CD4-positive, CD25-positive, alpha-beta regulatory T cell (primary cell): ENCODE measurements around the gene SLC9A8. TPM values are rescaled to one million over a fixed set of nuclear protein-coding genes. Genes with fewer than 3 reads are reported as not detected.

ENCODE experiments used
- ATAC-seq, 2 donors: fragments of 150-1000 bp; cut with Tn5 transposase; one replicate each; pipeline ENCODE4 v1.10.0; 2021; ENCODE audit warnings: low read depth in 2 of 2, moderate number of reproducible peaks in 2 of 2, moderate library complexity in 1 of 2
- DNase-seq, 3 donors: peaks; one replicate each; pipeline versions ENCODE4 v3.0.0 to v3.0.0-alpha.2; 2012 to 2022; ENCODE audit warnings: mixed read lengths in 1 of 3
- H3K27ac ChIP-seq: one replicate; pipeline ENCODE4 v1.7.0; 2013; ENCODE audit warnings: mild to moderate bottlenecking, low read length; ENCODE audit not compliant: insufficient read depth, poor library complexity, severe bottlenecking
- H3K27me3 ChIP-seq: one replicate; pipeline ENCODE4 v1.7.0; 2013; ENCODE audit warnings: low read length; ENCODE audit not compliant: control insufficient read depth, insufficient read depth
- H3K36me3 ChIP-seq: one replicate; pipeline ENCODE4 v1.7.0; 2013; ENCODE audit warnings: mild to moderate bottlenecking, low read length, moderate library complexity; ENCODE audit not compliant: control insufficient read depth, insufficient read depth
- H3K4me1 ChIP-seq: 2 replicates; pipeline ENCODE4 v1.7.0; 2013; ENCODE audit warnings: mild to moderate bottlenecking, low read length; ENCODE audit not compliant: insufficient read depth, control insufficient read depth, poor library complexity, severe bottlenecking
- H3K4me3 ChIP-seq: one replicate; pipeline ENCODE4 v1.7.0; 2013; ENCODE audit warnings: low read depth, mild to moderate bottlenecking, low read length, moderate library complexity
- H3K9me3 ChIP-seq, 2 experiments: 1 replicate in 1 of 2; 2 replicates in 1 of 2; pipeline ENCODE4 v1.7.0; 2013; ENCODE audit warnings: low read length in 2 of 2, mild to moderate bottlenecking in 1 of 2, moderate library complexity in 1 of 2; ENCODE audit not compliant: control insufficient read depth in 2 of 2
- H3K27ac Mint-ChIP-seq, 3 donors: one replicate each; pipeline ENCODE4 v1.8.0; 2020 to 2022; ENCODE audit warnings: mild to moderate bottlenecking in 3 of 3, mixed read lengths in 3 of 3, moderate library complexity in 2 of 3
- H3K27me3 Mint-ChIP-seq: one replicate; pipeline ENCODE4 v1.8.0; 2022; ENCODE audit warnings: mild to moderate bottlenecking, mixed read lengths
- H3K36me3 Mint-ChIP-seq: one replicate; pipeline ENCODE4 v1.8.0; 2020; ENCODE audit warnings: mixed read lengths
- H3K4me1 Mint-ChIP-seq, 4 donors: one replicate each; pipeline ENCODE4 v1.8.0; 2020 to 2022; ENCODE audit warnings: mixed read lengths in 4 of 4, mild to moderate bottlenecking in 1 of 4
- H3K4me3 Mint-ChIP-seq, 4 donors: one replicate each; pipeline ENCODE4 v1.8.0; 2020 to 2022; ENCODE audit warnings: mild to moderate bottlenecking in 4 of 4, mixed read lengths in 4 of 4, moderate library complexity in 3 of 4
- H3K9me3 Mint-ChIP-seq, 7 donors: one replicate each; pipeline ENCODE4 v1.8.0; 2020 to 2022; ENCODE audit warnings: mixed read lengths in 7 of 7, mild to moderate bottlenecking in 3 of 7, moderate library complexity in 2 of 7
- polyA plus RNA-seq, 4 donors: library from polyadenylated mRNA; unstranded; fragments of 300-500 nt; fragmentation: Illumina TruSeq; gene quantifications; one replicate each; pipeline ENCODE4 v1.2.3, GENCODE V29; 2021
- total RNA-seq: library from RNA; stranded (reverse); gene quantifications from one replicate; pipeline ENCODE4 v1.2.3, GENCODE V29; 2022

Gene SLC9A8
- total and polyA plus RNA-seq, 5 donors from 2014 or later, result 4.9 to 47.4 (median 7.0) TPM

GRCh38 chr20:49915380-49916145 lies 102.9 kb downstream of the SLC9A8 start, which contains the start of gene SPATA2:
SPATA2 (minus strand) TSS chr20:49915529; CDS start chr20:49908490, 7,039 bp downstream.
- ATAC-seq (peak; percentile 84 to 86), DNase-seq (peak; percentile 93 to 94 (median 94))
- H3K9me3 Mint-ChIP-seq, result peaks cover 0 to 2% (median 0%) of the 10 kb centered on the region in 7 donors
- Histone ChIP-seq H3K4me3 (peak within 1 kb of the TSS; percentile 88), H3K27me3 (no peaks in the 10 kb centered on the region), H3K27ac (peak within 1 kb of the TSS; percentile 100), H3K4me1 (peaks cover 30% of the 10 kb centered on the region), H3K9me3 (no peaks in the 10 kb centered on the region), H3K36me3 (peaks cover 4% of the 10 kb centered on the region)
- H3K27ac Mint-ChIP-seq, result peak within 1 kb of the TSS; percentile 99 to 100 (median 100)
- peaks cover 10% of the 10 kb centered on the region for H3K27me3 Mint-ChIP-seq
- peaks cover 10 to 41% (median 28%) of the 10 kb centered on the region in 4 donors for H3K4me1 Mint-ChIP-seq
- H3K36me3 Mint-ChIP-seq, result no peaks in the 10 kb centered on the region
- H3K4me3 Mint-ChIP-seq, result peak within 1 kb of the TSS; percentile 97 to 100 (median 98)

GRCh38 chr20:49916146-49917002 lies 103.7 kb downstream of the SLC9A8 start:
- peak overlapping the region; percentile 100 for H3K27ac ChIP-seq
- peaks cover 14% of the 10 kb centered on the region for H3K27me3 Mint-ChIP-seq
- H3K4me1 Mint-ChIP-seq, result peaks cover 10 to 38% (median 27%) of the 10 kb centered on the region in 4 donors
- H3K27ac Mint-ChIP-seq, result peak overlapping the region; percentile 99 to 100 (median 100)
- no peak for ATAC-seq
- peak overlapping the region; percentile 97 to 100 (median 98) for H3K4me3 Mint-ChIP-seq
- no peaks in the 10 kb centered on the region for H3K36me3 Mint-ChIP-seq
- peaks cover 30% of the 10 kb centered on the region for H3K4me1 ChIP-seq
- no peaks in the 10 kb centered on the region for H3K36me3 ChIP-seq
- no peak for DNase-seq
- H3K9me3 Mint-ChIP-seq, result peaks cover 0 to 2% (median 0%) of the 10 kb centered on the region in 7 donors
- H3K9me3 ChIP-seq, result no peaks in the 10 kb centered on the region
- H3K4me3 ChIP-seq, result peak overlapping the region; percentile 88
- no peaks in the 10 kb centered on the region for H3K27me3 ChIP-seq

GRCh38 chr20:49918446-49918845 lies 105.8 kb downstream of the SLC9A8 start:
- H3K36me3 Mint-ChIP-seq, result no peaks in the 10 kb centered on the region
- no peak overlapping the region for H3K4me3 Mint-ChIP-seq
- Histone ChIP-seq H3K27ac (no peak overlapping the region), H3K4me1 (peaks cover 23% of the 10 kb centered on the region), H3K4me3 (no peak overlapping the region), H3K9me3 (no peaks in the 10 kb centered on the region), H3K36me3 (no peaks in the 10 kb centered on the region), H3K27me3 (no peaks in the 10 kb centered on the region)
- peaks cover 0 to 2% (median 0%) of the 10 kb centered on the region in 7 donors for H3K9me3 Mint-ChIP-seq
- H3K27me3 Mint-ChIP-seq, result peaks cover 17% of the 10 kb centered on the region
- no peak for DNase-seq
- H3K27ac Mint-ChIP-seq, result peak overlapping the region in 1 of 3 donors; percentile 68
- H3K4me1 Mint-ChIP-seq, result peaks cover 4 to 27% (median 20%) of the 10 kb centered on the region in 4 donors
- ATAC-seq, result no peak

- DNase-seq (no peak), ATAC-seq (no peak)
- Mint-ChIP-seq H3K27ac (no peak overlapping the region), H3K4me3 (peak overlapping the region in 1 of 4 donors; percentile 43), H3K4me1 (peaks cover 4 to 21% (median 15%) of the 10 kb centered on the region in 4 donors), H3K36me3 (no peaks in the 10 kb centered on the region), H3K9me3 (peaks cover 0 to 2% (median 0%) of the 10 kb centered on the region in 7 donors), H3K27me3 (peaks cover 22% of the 10 kb centered on the region)
- Histone ChIP-seq H3K36me3 (no peaks in the 10 kb centered on the region), H3K9me3 (no peaks in the 10 kb centered on the region), H3K27me3 (no peaks in the 10 kb centered on the region), H3K27ac (no peak overlapping the region), H3K4me3 (no peak overlapping the region), H3K4me1 (peaks cover 18% of the 10 kb centered on the region)
Observed at GRCh38 chr20:49919009-49919408, 106.4 kb downstream of the SLC9A8 start.

GRCh38 chr20:49919461-49919860 lies 106.8 kb downstream of the SLC9A8 start:
- Histone ChIP-seq H3K27me3 (no peaks in the 10 kb centered on the region), H3K9me3 (no peaks in the 10 kb centered on the region), H3K36me3 (no peaks in the 10 kb centered on the region), H3K4me1 (peaks cover 13% of the 10 kb centered on the region), H3K27ac (no peak overlapping the region), H3K4me3 (no peak overlapping the region)
- no peak for DNase-seq
- peak overlapping the region in 1 of 4 donors; percentile 43 for H3K4me3 Mint-ChIP-seq
- ATAC-seq, result no peak
- no peaks in the 10 kb centered on the region for H3K36me3 Mint-ChIP-seq
- no peak overlapping the region for H3K27ac Mint-ChIP-seq
- H3K27me3 Mint-ChIP-seq, result peaks cover 22% of the 10 kb centered on the region
- peaks cover 0 to 2% (median 0%) of the 10 kb centered on the region in 7 donors for H3K9me3 Mint-ChIP-seq
- peaks cover 4 to 16% (median 13%) of the 10 kb centered on the region in 4 donors for H3K4me1 Mint-ChIP-seq

- no peak overlapping the region for H3K27ac Mint-ChIP-seq
- H3K4me3 Mint-ChIP-seq, result peak overlapping the region in 1 of 4 donors; percentile 47
- H3K27me3 Mint-ChIP-seq, result peaks cover 22% of the 10 kb centered on the region
- peaks cover 0 to 7% (median 6%) of the 10 kb centered on the region in 4 donors for H3K4me1 Mint-ChIP-seq
- H3K9me3 ChIP-seq, result no peaks in the 10 kb centered on the region
- no peak overlapping the region for H3K27ac ChIP-seq
- DNase-seq (no peak), ATAC-seq (no peak)
- no peaks in the 10 kb centered on the region for H3K36me3 Mint-ChIP-seq
- H3K9me3 Mint-ChIP-seq, result no peaks in the 10 kb centered on the region
- H3K4me3 ChIP-seq, result no peak overlapping the region
- H3K27me3 ChIP-seq, result no peaks in the 10 kb centered on the region
- H3K4me1 ChIP-seq, result no peaks in the 10 kb centered on the region
- H3K36me3 ChIP-seq, result no peaks in the 10 kb centered on the region
Observed at GRCh38 chr20:49924247-49924646, 111.6 kb downstream of the SLC9A8 start.

GRCh38 chr20:49925901-49926454 lies 113.3 kb downstream of the SLC9A8 start:
- Mint-ChIP-seq H3K27ac (no peak overlapping the region), H3K27me3 (peaks cover 17% of the 10 kb centered on the region), H3K4me3 (no peak overlapping the region), H3K4me1 (peaks cover 0 to 7% (median 6%) of the 10 kb centered on the region in 4 donors), H3K9me3 (no peaks in the 10 kb centered on the region), H3K36me3 (no peaks in the 10 kb centered on the region)
- Histone ChIP-seq H3K4me3 (no peak overlapping the region), H3K9me3 (no peaks in the 10 kb centered on the region), H3K27me3 (no peaks in the 10 kb centered on the region), H3K4me1 (no peaks in the 10 kb centered on the region), H3K36me3 (no peaks in the 10 kb centered on the region), H3K27ac (no peak overlapping the region)
- DNase-seq, result no peak
- ATAC-seq, result no peak
